GM19099 (cell line): ENCODE measurements around the gene FBXL15.

ENCODE experiments used
- POLR2A ChIP-seq: IDR thresholded peaks from 3 replicates; pipeline ENCODE4 v1.6.1; 2011; ENCODE audit warnings: low read depth; ENCODE audit not compliant: insufficient read length; ENCODE audit errors: extremely low read depth

The FBXL15 gene

GRCh38 chr10:102431452-102432124 is 11.0 kb downstream of the FBXL15 start:
- TF ChIP-seq POLR2A = no peak

DNA sequence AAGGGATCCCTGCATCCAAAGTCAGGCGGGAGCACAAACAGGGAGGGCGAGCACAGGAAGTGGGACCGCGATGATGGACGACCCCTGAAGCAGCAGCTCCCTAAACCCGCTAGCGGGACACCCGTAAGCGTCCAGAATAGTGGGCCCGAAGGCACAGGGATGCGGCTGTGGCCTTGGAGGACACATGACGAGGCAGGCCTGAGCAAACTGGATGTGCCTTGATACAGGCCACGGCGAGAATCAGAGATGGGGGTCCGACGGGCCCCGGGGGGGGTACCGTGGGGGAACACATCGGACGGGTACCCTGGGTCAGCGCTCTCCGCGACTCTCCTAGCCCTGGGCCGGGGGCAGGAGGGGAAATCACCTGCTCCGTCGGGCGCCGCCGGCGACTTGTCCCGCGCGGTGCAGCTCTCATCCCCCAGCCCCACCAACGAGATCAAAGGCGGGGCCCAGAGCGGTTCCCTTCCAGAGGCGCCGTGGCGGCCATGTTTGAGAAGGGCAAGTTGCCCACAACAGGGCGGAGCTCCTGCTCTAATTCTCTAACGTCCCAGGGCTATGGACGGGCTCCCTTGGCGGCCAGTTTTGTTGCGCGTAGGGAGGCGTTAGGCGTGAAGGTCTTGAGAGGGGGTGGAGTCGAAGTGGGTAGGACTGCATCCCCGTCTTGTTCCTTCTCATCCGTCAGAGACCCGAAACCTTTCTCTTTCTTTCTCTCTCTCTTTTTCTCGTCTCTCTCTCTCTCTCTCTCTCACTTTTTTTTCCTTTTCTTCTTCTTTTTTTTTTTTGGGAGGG is 11.7 kb downstream of the FBXL15 start, which contains the start of gene CUEDC2:
TSS of gene CUEDC2 (minus strand) at position 413 of the 789 bp plus-strand sequence. CDS start 7,386 bp downstream, outside the sequence.
- peak; percentile 84 for TF ChIP-seq POLR2A

GRCh38 chr10:102433619-102434046 is 13.0 kb downstream of the FBXL15 start:
- no peak for TF ChIP-seq POLR2A

- TF ChIP-seq POLR2A = no peak
These were observed 13.9 kb downstream of the FBXL15 start for GRCh38 chr10:102434394-102435132.

DNA sequence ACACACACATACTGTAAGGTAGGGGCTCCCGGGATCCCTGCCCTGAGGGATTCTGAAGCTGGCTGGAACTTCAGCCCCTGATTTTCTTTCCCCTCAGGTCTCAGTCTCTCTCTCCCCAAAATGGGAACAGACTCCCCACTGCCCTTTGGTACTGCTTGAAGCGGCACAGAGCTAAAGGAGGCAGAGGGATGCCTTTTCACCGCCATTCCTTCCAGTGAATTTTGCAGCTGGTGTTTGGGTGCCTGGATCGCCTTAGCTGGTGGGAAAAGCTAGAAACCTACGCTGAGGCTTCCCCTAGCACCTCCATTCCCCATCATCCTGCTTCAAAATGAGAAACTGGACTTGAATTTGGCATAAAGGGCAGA is 14.5 kb downstream of the FBXL15 start:
- no peak for TF ChIP-seq POLR2A

DNA sequence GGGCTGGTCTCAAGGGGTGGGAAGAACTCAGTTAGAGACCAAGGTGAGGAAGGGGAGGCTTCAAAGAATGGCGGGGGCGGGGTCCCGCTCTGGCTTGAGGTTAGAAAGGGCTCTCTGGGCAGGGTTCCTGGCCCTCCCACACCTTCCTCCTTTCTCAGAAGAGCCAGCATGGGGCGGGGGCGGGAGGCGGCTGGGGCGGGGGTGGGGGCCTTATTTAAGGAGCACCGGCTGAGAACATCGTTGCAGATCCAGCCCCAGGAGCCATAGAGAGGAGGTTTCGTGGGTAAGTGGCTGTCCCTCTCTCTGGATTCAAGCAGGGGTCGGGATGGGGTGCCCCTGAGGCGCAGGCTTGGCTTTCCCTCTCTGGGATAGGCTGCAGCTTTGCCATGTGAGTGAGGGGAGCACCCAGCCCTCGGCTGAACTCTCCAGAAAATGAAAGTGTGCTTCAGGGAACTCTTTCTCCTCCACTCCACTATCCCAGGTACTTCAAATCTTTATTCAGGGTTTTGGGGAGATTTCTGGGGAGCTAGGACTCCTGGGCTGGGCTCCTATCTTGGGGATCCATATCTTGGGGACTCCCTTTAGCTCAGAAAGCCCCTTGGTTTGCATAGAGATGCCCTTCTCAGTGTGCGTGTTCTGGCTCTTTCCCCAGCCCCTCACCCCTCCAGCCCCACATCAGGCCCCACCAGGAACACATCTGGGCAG is 15.0 kb downstream of the FBXL15 start:
- TF ChIP-seq POLR2A = peak; percentile 47

DNA sequence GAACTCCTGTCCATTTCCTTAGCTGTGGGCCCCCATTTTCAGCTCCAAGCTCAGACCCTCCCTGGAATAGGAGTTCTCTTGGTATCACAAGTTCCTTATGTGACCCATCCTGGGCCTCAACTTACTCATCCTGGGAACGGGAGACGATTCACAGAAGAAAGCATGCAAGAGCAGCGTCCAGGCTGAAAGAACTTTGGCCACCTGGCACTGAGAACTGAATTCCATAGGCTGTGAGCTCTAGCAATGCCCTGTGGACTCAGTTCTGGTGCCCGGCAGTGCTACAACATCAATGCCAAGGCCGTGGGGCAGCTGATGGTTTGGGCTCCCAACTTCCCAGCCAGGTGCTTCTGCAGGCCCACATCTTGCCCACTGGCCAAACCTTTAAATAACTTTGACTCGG is 15.7 kb downstream of the FBXL15 start:
- TF ChIP-seq POLR2A = no peak

DNA sequence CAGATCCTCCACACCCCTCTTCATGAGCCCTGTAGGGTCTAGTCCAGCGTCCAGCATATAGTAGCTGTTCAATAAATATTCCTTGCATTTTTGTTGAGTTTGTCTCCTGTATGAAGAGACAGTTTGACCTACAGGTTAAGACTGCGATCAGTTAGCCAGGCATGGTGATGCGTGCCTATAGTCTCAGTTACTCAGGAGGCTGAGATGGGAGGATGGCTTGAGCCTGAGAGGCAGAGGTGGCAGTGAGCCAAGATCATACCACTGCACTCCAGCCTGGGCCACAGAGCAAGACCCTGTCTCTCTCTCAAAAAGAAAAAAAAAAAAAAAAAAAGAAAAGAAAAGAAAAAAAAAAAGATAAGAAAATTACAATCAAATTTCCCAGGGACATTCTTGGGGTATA is 16.9 kb downstream of the FBXL15 start:
- TF ChIP-seq POLR2A = no peak

DNA sequence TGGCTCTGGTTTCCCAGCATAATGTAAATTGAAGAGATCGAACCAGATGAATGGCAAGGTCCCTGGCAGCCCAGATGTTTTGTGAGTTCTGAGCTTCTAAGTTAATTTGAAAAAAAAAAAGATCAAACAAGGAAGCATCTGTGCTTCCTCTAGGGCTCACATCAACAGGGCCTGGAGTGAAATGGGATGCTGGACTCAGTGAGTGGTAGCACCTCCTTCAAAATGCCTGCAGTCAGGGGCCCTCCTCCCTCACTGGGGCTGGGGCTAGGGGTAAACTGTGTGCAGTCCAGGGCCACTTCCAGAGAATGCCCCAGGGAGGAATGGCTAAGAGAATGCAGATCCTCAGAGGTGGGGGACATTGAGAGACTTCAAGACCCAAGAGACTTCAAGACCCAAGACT is 17.7 kb downstream of the FBXL15 start:
- TF ChIP-seq POLR2A = no peak

DNA sequence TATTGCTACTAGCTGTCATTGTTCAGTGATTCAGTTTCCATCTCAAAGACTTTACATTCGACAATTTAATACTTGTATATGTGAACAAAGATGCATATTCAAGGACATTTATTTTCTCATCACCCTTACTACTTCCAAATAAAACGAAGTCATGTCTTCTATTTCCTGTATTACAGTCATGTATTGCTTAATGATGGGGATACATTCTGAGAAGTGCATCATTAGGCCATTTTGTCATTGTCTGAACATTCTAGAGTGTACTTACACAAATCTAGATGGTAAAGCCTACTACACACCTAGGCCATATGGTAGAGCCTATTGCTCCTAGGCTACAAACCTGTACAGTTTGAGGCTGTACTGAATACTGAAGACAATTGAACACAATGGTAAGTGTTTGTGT is 24.2 kb downstream of the FBXL15 start:
- TF ChIP-seq POLR2A = no peak

- TF ChIP-seq POLR2A = no peak
These were observed 28.9 kb downstream of the FBXL15 start for GRCh38 chr10:102449321-102450123.

DNA sequence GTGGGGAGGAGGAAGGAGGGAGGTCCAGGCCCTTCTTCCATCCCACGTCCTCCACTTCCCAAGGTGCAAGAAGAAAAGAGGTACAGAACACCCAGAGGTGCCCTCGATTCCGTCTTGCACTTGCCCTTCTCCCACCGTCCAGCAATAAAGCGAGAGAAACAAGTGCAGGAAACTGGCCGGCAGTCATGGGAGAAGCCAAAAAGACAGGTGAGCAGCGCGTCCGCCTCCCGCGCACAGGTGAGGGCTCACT is 29.4 kb downstream of the FBXL15 start:
- no peak for TF ChIP-seq POLR2A

GRCh38 chr10:102450374-102451104 is 29.9 kb downstream of the FBXL15 start:
- peak; percentile 67 for TF ChIP-seq POLR2A
